Endodermal cell (in vitro differentiated cells): Measurements from ENCODE around the gene BAHCC1. TPM values are rescaled to one million over a fixed set of nuclear protein-coding genes. Genes with fewer than 3 reads are reported as not detected.

Source experiments
- DNase-seq: peaks from one replicate; pipeline ENCODE4 v3.0.0-alpha.2; 2017
- H3K27ac ChIP-seq: 2 replicates; pipeline ENCODE4 v1.5.1; 2013; ENCODE audit warnings: mild to moderate bottlenecking, low read depth, low read length, moderate library complexity
- H3K27me3 ChIP-seq: 2 replicates; pipeline ENCODE4 v1.6.1; 2013; ENCODE audit warnings: mild to moderate bottlenecking, low read length, moderate library complexity; ENCODE audit not compliant: insufficient read depth, control insufficient read depth, poor library complexity, severe bottlenecking
- H3K36me3 ChIP-seq: 2 replicates; pipeline ENCODE4 v1.7.0; 2013; ENCODE audit warnings: mild to moderate bottlenecking, low read length, moderate library complexity; ENCODE audit not compliant: control insufficient read depth, insufficient read depth
- H3K4me1 ChIP-seq: one replicate; pipeline ENCODE4 v1.7.0; 2013; ENCODE audit warnings: low read length; ENCODE audit not compliant: control insufficient read depth, insufficient read depth
- H3K4me3 ChIP-seq: 2 replicates; pipeline ENCODE4 v1.5.1; 2013; ENCODE audit warnings: mild to moderate bottlenecking, low read length, moderate library complexity
- H3K9ac ChIP-seq: 2 replicates; pipeline ENCODE4 v1.6.1; 2013; ENCODE audit warnings: mild to moderate bottlenecking, low read length, moderate library complexity; ENCODE audit not compliant: poor library complexity, severe bottlenecking; ENCODE audit errors: extremely low read depth
- H3K9me3 ChIP-seq: 2 replicates; pipeline ENCODE4 v1.6.1; 2013; ENCODE audit warnings: mild to moderate bottlenecking, low read length, moderate library complexity; ENCODE audit not compliant: control insufficient read depth
- H3K27ac Mint-ChIP-seq: 2 replicates; pipeline ENCODE4 v1.8.0; 2020; ENCODE audit warnings: mixed read lengths
- H3K27me3 Mint-ChIP-seq: 2 replicates; pipeline ENCODE4 v1.8.0; 2021; ENCODE audit warnings: mild to moderate bottlenecking, mixed read lengths; ENCODE audit not compliant: insufficient read depth
- H3K36me3 Mint-ChIP-seq: 2 replicates; pipeline ENCODE4 v1.8.0; 2020; ENCODE audit warnings: low read depth, mixed read lengths
- H3K4me1 Mint-ChIP-seq: 2 replicates; pipeline ENCODE4 v1.8.0; 2020; ENCODE audit warnings: mixed read lengths
- H3K4me3 Mint-ChIP-seq: 2 replicates; pipeline ENCODE4 v1.8.0; 2020; ENCODE audit warnings: mild to moderate bottlenecking, moderate library complexity, mixed read lengths
- H3K9me3 Mint-ChIP-seq: 2 replicates; pipeline ENCODE4 v1.8.0; 2020; ENCODE audit warnings: mild to moderate bottlenecking, mixed read lengths
- CTCF ChIP-seq: fragments of 200-600 bp; sonication (generic); conservative IDR thresholded peaks from 2 replicates; pipeline ENCODE4 v1.5.0; 2021; ENCODE audit warnings: antibody characterized with exemption, mild to moderate bottlenecking
- WGBS, 2 experiments: methylation state at CpG; one replicate each; pipeline versions ENCODE4 v1.1.5 to v1.1.7; 2013; ENCODE audit warnings: missing lambda C conversion rate in 2 of 2, mixed read lengths in 1 of 2; ENCODE audit not compliant: insufficient coverage in 1 of 2, insufficient read length in 1 of 2; 5-methylcytosine and 5-hydroxymethylcytosine counted together
- total RNA-seq, 2 donors: library from RNA; stranded (reverse); fragmentation: NEBNext Ultra II Directional in 1 of 2; extraction: Animal tissue kit (Norgen Biotek cat#: 25700) in 1 of 2; gene quantifications; 2 replicates in 1 of 2; 3 replicates in 1 of 2; pipeline ENCODE4 v1.2.1, GENCODE V29; 2021

BAHCC1 gene
- total RNA-seq, 2 donors from 2014 or later: 63.9 to 78.1 TPM

- H3K27me3 ChIP-seq: no peaks in the 10 kb centered on the region
- peak overlapping the region; percentile 32 for H3K27ac ChIP-seq
Measured at GRCh38 chr17:81468111-81468769, 73.0 kb downstream of the BAHCC1 start.

GRCh38 chr17:81468770-81469121, 73.5 kb downstream of the BAHCC1 start:
- Histone ChIP-seq H3K4me3 (no peak overlapping the region), H3K9ac (no peak overlapping the region), H3K27me3 (no peaks in the 10 kb centered on the region), H3K9me3 (no peaks in the 10 kb centered on the region), H3K4me1 (no peaks in the 10 kb centered on the region), H3K36me3 (no peaks in the 10 kb centered on the region), H3K27ac (no peak overlapping the region)
- Mint-ChIP-seq H3K4me3 (no peak overlapping the region), H3K27me3 (no peaks in the 10 kb centered on the region), H3K9me3 (peaks cover 3% of the 10 kb centered on the region), H3K4me1 (no peaks in the 10 kb centered on the region), H3K36me3 (peaks cover 8% of the 10 kb centered on the region), H3K27ac (no peak overlapping the region)
- DNase-seq: no peak
- TF ChIP-seq CTCF: no peak
- WGBS, 2 experiments: 93 to 98% methylated on average over 7 to 18 of the region's 18 CpGs

More at GRCh38 chr17:81468111-81468769, 73.0 kb downstream of the BAHCC1 start:
- Histone ChIP-seq H3K9ac (no peak overlapping the region), H3K4me1 (no peaks in the 10 kb centered on the region), H3K4me3 (no peak overlapping the region), H3K9me3 (no peaks in the 10 kb centered on the region), H3K36me3 (no peaks in the 10 kb centered on the region)
- no peaks in the 10 kb centered on the region for H3K27me3 Mint-ChIP-seq
- H3K4me1 Mint-ChIP-seq: no peaks in the 10 kb centered on the region
- no peak overlapping the region for H3K4me3 Mint-ChIP-seq
- H3K36me3 Mint-ChIP-seq: peaks cover 10% of the 10 kb centered on the region
- H3K27ac Mint-ChIP-seq: no peak overlapping the region
- WGBS, 2 experiments: 92 to 97% methylated on average over 11 to 18 of the region's 18 CpGs
- H3K9me3 Mint-ChIP-seq: peaks cover 3% of the 10 kb centered on the region
- DNase-seq: no peak
- no peak for TF ChIP-seq CTCF

GRCh38 chr17:81469266-81469665, 74.0 kb downstream of the BAHCC1 start:
- Histone ChIP-seq H3K4me3 (no peak overlapping the region), H3K9me3 (no peaks in the 10 kb centered on the region), H3K36me3 (no peaks in the 10 kb centered on the region), H3K9ac (no peak overlapping the region), H3K27ac (no peak overlapping the region), H3K27me3 (no peaks in the 10 kb centered on the region), H3K4me1 (no peaks in the 10 kb centered on the region)
- 86 to 100% methylated on average over 6 to 13 of the region's 13 CpGs for WGBS, 2 experiments
- no peak for TF ChIP-seq CTCF
- Mint-ChIP-seq H3K9me3 (peaks cover 3% of the 10 kb centered on the region), H3K36me3 (peaks cover 4% of the 10 kb centered on the region), H3K27ac (no peak overlapping the region), H3K27me3 (no peaks in the 10 kb centered on the region), H3K4me1 (no peaks in the 10 kb centered on the region), H3K4me3 (no peak overlapping the region)
- no peak for DNase-seq
